KMS-11 (cell line): ENCODE measurements around the gene SUPT6H.

Experiments used
- H2AFZ ChIP-seq: fragments of 200-600 bp; sonication (generic); 2 replicates; pipeline ENCODE4 v1.6.1; 2016; ENCODE audit warnings: antibody characterized with exemption, mixed run types, low read depth
- H3K27ac ChIP-seq: fragments of 200-600 bp; sonication (generic); 2 replicates; pipeline ENCODE4 v1.6.1; 2016; ENCODE audit warnings: mild to moderate bottlenecking, mixed run types
- H3K27me3 ChIP-seq: fragments of 200-600 bp; sonication (generic); 2 replicates; pipeline ENCODE4 v1.6.1; 2017; ENCODE audit warnings: mild to moderate bottlenecking, low read depth, mixed run types, moderate library complexity; ENCODE audit not compliant: insufficient read depth
- H3K36me3 ChIP-seq: fragments of 200-600 bp; sonication (generic); 2 replicates; pipeline ENCODE4 v1.6.1; 2017; ENCODE audit warnings: mild to moderate bottlenecking, mixed run types; ENCODE audit not compliant: insufficient read depth
- H3K4me1 ChIP-seq: fragments of 200-600 bp; sonication (generic); 2 replicates; pipeline ENCODE4 v1.6.1; 2016; ENCODE audit warnings: mild to moderate bottlenecking, low read depth, mixed run types; ENCODE audit not compliant: poor library complexity, severe bottlenecking
- H3K4me2 ChIP-seq: fragments of 200-600 bp; sonication (generic); 2 replicates; pipeline ENCODE4 v1.7.0; 2016; ENCODE audit warnings: mild to moderate bottlenecking, mixed run types
- H3K4me3 ChIP-seq: fragments of 200-600 bp; sonication (generic); IDR thresholded peaks from 2 replicates; pipeline ENCODE4 v1.6.1; 2017; ENCODE audit warnings: low read depth, low read length, mixed read lengths; ENCODE audit not compliant: insufficient read depth
- H3K79me2 ChIP-seq: fragments of 200-600 bp; sonication (generic); 2 replicates; pipeline ENCODE4 v1.6.1; 2016; ENCODE audit warnings: low read depth, mixed run types; ENCODE audit not compliant: insufficient read depth
- H3K9ac ChIP-seq: fragments of 200-600 bp; sonication (generic); 2 replicates; pipeline ENCODE4 v1.6.1; 2016; ENCODE audit warnings: mild to moderate bottlenecking, mixed run types
- H4K20me1 ChIP-seq: fragments of 200-600 bp; sonication (generic); 2 replicates; pipeline ENCODE4 v1.6.1; 2016; ENCODE audit warnings: mild to moderate bottlenecking, mixed run types; ENCODE audit not compliant: insufficient read depth
- CTCF ChIP-seq: fragments of 200-600 bp; sonication (generic); conservative IDR thresholded peaks from 2 replicates; pipeline ENCODE4 v1.6.1; 2017; ENCODE audit warnings: low read depth, mild to moderate bottlenecking, antibody characterized with exemption, low read length, moderate library complexity, mixed read lengths

The SUPT6H gene

GRCh38 chr17:28685366-28685765 is 23.4 kb downstream of the SUPT6H start:
- H3K27me3 ChIP-seq = no peaks in the 10 kb centered on the region
- H3K4me3 ChIP-seq = no peak overlapping the region
- H3K36me3 ChIP-seq = peaks cover 42% of the 10 kb centered on the region; the same call in 1 of the 2 replicates
- no peak overlapping the region for H2AFZ ChIP-seq
- no peak overlapping the region for H3K27ac ChIP-seq
- TF ChIP-seq CTCF = no peak
- H4K20me1 ChIP-seq = no peaks in the 10 kb centered on the region
- no peaks in the 10 kb centered on the region for H3K4me1 ChIP-seq
- no peak overlapping the region for H3K9ac ChIP-seq
- no peak overlapping the region for H3K4me2 ChIP-seq
- no peaks in the 10 kb centered on the region for H3K79me2 ChIP-seq

- Histone ChIP-seq H3K27me3 (no peaks in the 10 kb centered on the region), H3K4me3 (no peak overlapping the region), H3K9ac (no peak overlapping the region), H3K4me2 (no peak overlapping the region), H3K36me3 (peaks cover 49% of the 10 kb centered on the region; the same call in 1 of the 2 replicates), H2AFZ (no peak overlapping the region), H4K20me1 (no peaks in the 10 kb centered on the region), H3K4me1 (no peaks in the 10 kb centered on the region), H3K79me2 (no peaks in the 10 kb centered on the region), H3K27ac (no peak overlapping the region)
- TF ChIP-seq CTCF = no peak
Measured at GRCh38 chr17:28686296-28686695, 24.3 kb downstream of the SUPT6H start.

GRCh38 chr17:28688481-28688880 is 26.5 kb downstream of the SUPT6H start:
- Histone ChIP-seq H3K9ac (no peak overlapping the region), H3K79me2 (no peaks in the 10 kb centered on the region), H2AFZ (no peak overlapping the region), H3K4me2 (no peak overlapping the region), H4K20me1 (no peaks in the 10 kb centered on the region), H3K4me1 (no peaks in the 10 kb centered on the region), H3K36me3 (peaks cover 41% of the 10 kb centered on the region; the same call in 1 of the 2 replicates), H3K27ac (no peak overlapping the region), H3K4me3 (no peak overlapping the region), H3K27me3 (no peaks in the 10 kb centered on the region)
- TF ChIP-seq CTCF = no peak

- H3K79me2 ChIP-seq = no peaks in the 10 kb centered on the region
- H3K4me3 ChIP-seq = no peak overlapping the region
- no peaks in the 10 kb centered on the region for H4K20me1 ChIP-seq
- H3K27me3 ChIP-seq = no peaks in the 10 kb centered on the region
- H3K27ac ChIP-seq = no peak overlapping the region
- TF ChIP-seq CTCF = no peak
- no peak overlapping the region for H3K4me2 ChIP-seq
- no peaks in the 10 kb centered on the region for H3K4me1 ChIP-seq
- H3K9ac ChIP-seq = no peak overlapping the region
- H2AFZ ChIP-seq = no peak overlapping the region
- peaks cover 41% of the 10 kb centered on the region; the same call in 1 of the 2 replicates for H3K36me3 ChIP-seq
Measured at GRCh38 chr17:28689011-28689410, 27.0 kb downstream of the SUPT6H start.
